Tibial nerve (tissue), 4 donors: ENCODE data around the gene WDR1.
"Not testable (repeated sequence)": the region's sequence is repeated elsewhere in the genome, so short reads cannot be mapped to it uniquely, and the experiment has no call there.

Source experiments
- CTCF ChIP-seq, 5 experiments: fragments of 200-600 bp in 3 of 5; fragments of 450-650 bp in 2 of 5; sonication (generic) in 3 of 5; IDR thresholded peaks; one replicate each; pipeline ENCODE4 v1.5.1; 2016 to 2019; ENCODE audit warnings: antibody characterized with exemption in 5 of 5, mild to moderate bottlenecking in 3 of 5, moderate library complexity in 2 of 5
- EP300 ChIP-seq, 2 donors: sonication (generic); formaldehyde crosslinking; IDR thresholded peaks; one replicate each; pipeline ENCODE4 v1.6.1; 2017; ENCODE audit warnings: antibody characterized with exemption in 2 of 2, mild to moderate bottlenecking in 1 of 2
- POLR2A ChIP-seq, 2 donors: fragments of 450-650 bp; IDR thresholded peaks; one replicate each; pipeline ENCODE4 v1.6.1; 2017; ENCODE audit warnings: antibody characterized with exemption in 2 of 2, mild to moderate bottlenecking in 2 of 2, moderate library complexity in 2 of 2

GRCh38 chr4:10127531-10127930 is 10.9 kb upstream of the WDR1 start:
- not testable (repeated sequence) for TF ChIP-seq POLR2A, CTCF, EP300 (IDR thresholded peaks at IDR 0.05)
